Measurements from ENCODE around the gene ABCF2. TPM values are rescaled to one million over a fixed set of nuclear protein-coding genes. Genes with fewer than 3 reads are reported as not detected.

Gene ABCF2
- total RNA-seq, 2 donors from 2014 or later, result 68.4 to 118 TPM

DNA sequence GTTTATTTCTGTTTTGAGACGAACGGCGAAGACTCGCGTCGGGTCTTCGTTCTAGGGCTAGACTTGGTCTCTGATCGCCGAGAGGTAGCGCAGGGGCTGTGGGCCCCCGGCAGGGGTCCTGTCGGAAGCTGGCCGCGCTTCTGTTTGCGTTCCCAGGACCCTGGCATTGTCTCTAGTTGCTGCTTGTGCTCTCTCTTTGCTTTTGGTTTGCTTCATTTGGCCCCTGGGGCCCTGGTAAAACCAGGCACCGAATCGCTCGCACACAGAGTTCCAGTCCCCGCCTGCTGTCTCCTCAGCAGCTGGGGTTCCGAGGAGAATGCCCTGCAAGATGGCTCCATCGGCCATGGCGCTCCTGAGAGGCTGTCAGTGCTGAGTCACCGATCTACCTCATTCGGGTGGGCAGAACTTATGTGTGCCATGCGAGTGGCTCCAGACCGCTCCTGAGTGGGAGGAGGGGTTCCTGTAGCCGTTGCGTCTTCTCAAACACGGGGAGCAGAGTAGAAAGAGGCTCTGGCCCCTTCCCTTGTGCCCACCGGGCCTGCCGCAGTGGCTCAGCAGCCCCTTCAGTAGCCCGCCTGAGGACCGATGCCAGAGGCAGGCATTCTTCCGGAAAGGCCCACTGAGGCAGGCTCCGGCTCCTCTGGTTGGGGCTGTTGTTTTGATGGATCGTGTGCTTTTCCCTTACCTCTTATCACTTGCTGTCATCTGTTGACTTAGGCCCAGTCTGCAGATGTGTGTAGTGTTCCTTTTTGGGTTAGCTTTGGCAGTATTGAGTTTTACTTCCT, 6.1 kb upstream of the ABCF2 start:
- H3K4me3 Mint-ChIP-seq, result peak overlapping the region; percentile 98
- peak; percentile 79 to 83 for ATAC-seq
- H3K36me3 Mint-ChIP-seq, result peaks cover 8% of the 10 kb centered on the region
- no peaks in the 10 kb centered on the region for H3K27me3 Mint-ChIP-seq
- H3K27ac Mint-ChIP-seq, result peak overlapping the region; percentile 95 to 99
- H3K9me3 Mint-ChIP-seq, result no peaks in the 10 kb centered on the region
- peaks cover 33 to 35% of the 10 kb centered on the region in 2 donors for H3K4me1 Mint-ChIP-seq (ENCODE audit: low read depth in 2 of 2)
- DNase-seq (ENCODE audit: low spot score), result peak; percentile 76

- H3K36me3 Mint-ChIP-seq, result peaks cover 8% of the 10 kb centered on the region
- peaks cover 38 to 39% of the 10 kb centered on the region in 2 donors for H3K4me1 Mint-ChIP-seq (ENCODE audit: low read depth in 2 of 2)
- no peaks in the 10 kb centered on the region for H3K27me3 Mint-ChIP-seq
- H3K27ac Mint-ChIP-seq, result peak within 1 kb of the TSS; percentile 95 to 99
- H3K4me3 Mint-ChIP-seq, result peak within 1 kb of the TSS; percentile 98
- H3K9me3 Mint-ChIP-seq, result no peaks in the 10 kb centered on the region
- DNase-seq (ENCODE audit: low spot score) (peak; percentile 97), ATAC-seq (peak; percentile 97 to 98)
These were observed 5.3 kb upstream of the ABCF2 start, which contains the start of gene CHPF2 for GRCh38 chr7:151232091-151232916. TSS of gene CHPF2 (plus strand) at chr7:151232483. CDS start at chr7:151234012, 1,529 bp downstream.

DNA sequence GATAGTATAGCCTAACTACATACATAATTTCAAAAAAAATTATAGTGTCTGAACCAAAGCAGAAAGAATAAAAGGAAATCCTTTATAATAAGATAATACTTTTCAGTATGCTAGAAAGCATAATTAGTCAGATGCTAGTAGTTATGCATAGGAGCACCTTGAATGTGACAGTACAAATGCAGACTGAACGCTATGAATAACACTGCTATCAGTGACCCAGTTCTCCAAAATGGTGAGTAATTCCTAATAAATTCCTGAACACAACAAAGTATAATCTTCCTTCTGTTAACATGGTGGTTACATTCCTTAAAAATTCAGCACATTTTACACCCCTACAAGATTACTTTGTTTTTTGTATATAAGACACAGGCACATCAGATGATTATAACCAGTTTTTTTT, 4.1 kb upstream of the ABCF2 start:
- Mint-ChIP-seq H3K9me3 (no peaks in the 10 kb centered on the region), H3K27me3 (no peaks in the 10 kb centered on the region), H3K36me3 (peaks cover 10% of the 10 kb centered on the region), H3K27ac (peak overlapping the region in 1 of 2 donors; percentile 95), H3K4me1 (ENCODE audit: low read depth in 2 of 2) (peaks cover 43 to 47% of the 10 kb centered on the region in 2 donors), H3K4me3 (peak overlapping the region; percentile 98)
- ATAC-seq, result no peak
- DNase-seq (ENCODE audit: low spot score), result no peak

DNA sequence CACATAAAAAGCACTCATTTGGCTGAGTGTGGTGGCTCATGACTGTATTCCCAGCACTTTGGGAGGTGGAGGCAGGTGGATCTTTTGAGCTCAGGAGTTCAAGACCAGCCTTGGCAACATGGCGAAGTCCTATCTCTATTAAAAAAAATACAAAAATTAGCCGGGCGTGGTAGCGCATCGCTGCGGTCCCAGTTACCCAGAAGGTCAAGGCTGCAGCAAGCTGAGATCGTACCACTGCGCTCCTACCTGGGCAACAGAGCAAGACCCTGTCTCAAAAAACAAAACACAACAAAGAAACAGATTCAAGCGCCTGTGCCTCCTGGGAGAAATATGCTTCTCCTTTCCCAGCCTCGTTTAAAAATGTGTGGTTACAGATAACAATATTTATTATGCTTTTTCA, 2.2 kb upstream of the ABCF2 start:
- no peaks in the 10 kb centered on the region for H3K9me3 Mint-ChIP-seq
- no peak overlapping the region for H3K4me3 Mint-ChIP-seq
- H3K36me3 Mint-ChIP-seq, result peaks cover 23% of the 10 kb centered on the region
- H3K27me3 Mint-ChIP-seq, result no peaks in the 10 kb centered on the region
- peaks cover 56 to 58% of the 10 kb centered on the region in 2 donors for H3K4me1 Mint-ChIP-seq (ENCODE audit: low read depth in 2 of 2)
- peak; percentile 23 for DNase-seq (ENCODE audit: low spot score)
- H3K27ac Mint-ChIP-seq, result no peak overlapping the region
- ATAC-seq, result no peak

DNA sequence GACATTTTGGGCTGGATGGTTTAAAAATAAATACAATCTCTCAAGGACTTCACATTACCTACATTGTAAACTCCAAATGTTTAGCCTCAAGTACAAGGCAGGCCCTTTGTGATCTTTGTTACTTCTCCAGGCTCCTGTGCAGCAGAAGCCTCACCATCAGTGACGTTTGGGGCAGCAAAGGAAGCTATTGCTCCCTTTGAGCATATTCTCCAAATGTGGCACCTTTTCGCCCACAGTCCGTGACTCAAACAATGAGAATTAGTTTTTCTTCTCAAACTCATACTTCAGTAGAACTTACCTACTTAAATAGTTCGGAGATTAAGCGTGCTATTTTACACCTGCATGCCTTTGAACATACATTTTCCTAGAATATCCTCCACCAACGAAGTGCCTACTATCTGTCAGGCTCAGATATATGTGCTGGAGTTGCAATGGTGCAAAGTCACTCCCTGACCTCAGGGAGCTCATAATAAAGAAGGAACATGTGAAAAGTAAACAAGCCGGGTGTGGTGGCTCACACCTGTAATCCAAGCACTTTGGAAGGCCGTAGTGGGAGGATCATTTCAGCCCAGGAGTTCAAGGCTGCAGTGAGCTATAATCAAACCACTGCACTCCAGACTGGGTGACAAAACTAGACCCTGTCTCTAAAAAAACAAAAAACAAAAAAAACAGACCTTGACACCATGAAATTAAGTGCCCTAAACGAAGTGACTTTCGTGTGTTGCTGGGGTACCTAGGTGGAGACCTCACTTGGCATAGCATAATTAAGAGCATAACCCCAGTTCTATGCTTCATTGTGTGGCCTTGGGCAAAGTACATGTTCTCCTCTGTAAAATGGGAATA, 1.2 kb upstream of the ABCF2 start:
- Mint-ChIP-seq H3K4me1 (ENCODE audit: low read depth in 2 of 2) (peaks cover 50 to 51% of the 10 kb centered on the region in 2 donors), H3K27me3 (no peaks in the 10 kb centered on the region), H3K27ac (peak overlapping the region; percentile 93), H3K36me3 (peaks cover 28% of the 10 kb centered on the region), H3K4me3 (peak overlapping the region; percentile 99), H3K9me3 (no peaks in the 10 kb centered on the region)
- ATAC-seq, result no peak
- no peak for DNase-seq (ENCODE audit: low spot score)

- peak in 1 of 2 donors; percentile 0 for ATAC-seq
- H3K36me3 Mint-ChIP-seq, result peaks cover 30% of the 10 kb centered on the region
- DNase-seq (ENCODE audit: low spot score), result no peak
- peaks cover 39 to 41% of the 10 kb centered on the region in 2 donors for H3K4me1 Mint-ChIP-seq (ENCODE audit: low read depth in 2 of 2)
- H3K27ac Mint-ChIP-seq, result peak overlapping the region; percentile 93
- no peaks in the 10 kb centered on the region for H3K27me3 Mint-ChIP-seq
- H3K9me3 Mint-ChIP-seq, result no peaks in the 10 kb centered on the region
- peak overlapping the region; percentile 99 for H3K4me3 Mint-ChIP-seq
These were observed 488 bp downstream of the ABCF2 start for GRCh38 chr7:151226560-151226874.

- no peak for DNase-seq (ENCODE audit: low spot score)
- ATAC-seq, result no peak
These were observed 976 bp downstream of the ABCF2 start for GRCh38 chr7:151225948-151226510.

GRCh38 chr7:151223728-151224127, 3.3 kb downstream of the ABCF2 start:
- DNase-seq (ENCODE audit: low spot score) (no peak), ATAC-seq (no peak)
- no peaks in the 10 kb centered on the region for H3K27me3 Mint-ChIP-seq
- no peaks in the 10 kb centered on the region for H3K9me3 Mint-ChIP-seq
- H3K27ac Mint-ChIP-seq, result no peak overlapping the region
- H3K36me3 Mint-ChIP-seq, result peaks cover 37% of the 10 kb centered on the region
- H3K4me1 Mint-ChIP-seq (ENCODE audit: low read depth in 2 of 2), result peaks cover 38 to 40% of the 10 kb centered on the region in 2 donors
- no peak overlapping the region for H3K4me3 Mint-ChIP-seq

More at GRCh38 chr7:151225948-151226510, 976 bp downstream of the ABCF2 start:
- H3K27ac Mint-ChIP-seq, result peak overlapping the region; percentile 93
- H3K9me3 Mint-ChIP-seq, result no peaks in the 10 kb centered on the region
- no peaks in the 10 kb centered on the region for H3K27me3 Mint-ChIP-seq
- peak overlapping the region; percentile 99 for H3K4me3 Mint-ChIP-seq
- peaks cover 30% of the 10 kb centered on the region for H3K36me3 Mint-ChIP-seq
- H3K4me1 Mint-ChIP-seq (ENCODE audit: low read depth in 2 of 2), result peaks cover 38 to 40% of the 10 kb centered on the region in 2 donors

DNA sequence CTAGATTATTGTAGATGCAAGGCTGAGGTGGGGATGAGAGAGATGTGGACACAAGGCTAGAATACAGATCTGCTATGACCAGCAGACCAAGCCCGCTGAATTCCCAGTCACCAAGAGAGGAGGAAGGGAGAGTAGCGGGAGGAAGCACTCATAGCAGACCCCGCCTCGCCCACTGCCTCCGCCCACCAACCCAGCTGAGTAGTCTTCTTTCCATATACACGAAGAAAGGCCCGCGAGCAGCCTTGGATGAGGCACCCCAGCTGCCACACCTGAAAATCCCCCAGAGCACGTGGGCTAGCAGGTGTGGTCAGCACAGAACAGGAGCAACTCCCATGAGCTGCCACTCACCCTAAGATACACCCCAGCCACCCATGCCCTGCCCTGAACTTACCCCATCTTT, 8.8 kb downstream of the ABCF2 start:
- DNase-seq (ENCODE audit: low spot score) (no peak), ATAC-seq (peak in 1 of 2 donors; percentile 27)
- H3K36me3 Mint-ChIP-seq, result peaks cover 38% of the 10 kb centered on the region
- no peak overlapping the region for H3K27ac Mint-ChIP-seq
- H3K27me3 Mint-ChIP-seq, result no peaks in the 10 kb centered on the region
- no peak overlapping the region for H3K4me3 Mint-ChIP-seq
- H3K4me1 Mint-ChIP-seq (ENCODE audit: low read depth in 2 of 2), result no peaks in the 10 kb centered on the region
- H3K9me3 Mint-ChIP-seq, result no peaks in the 10 kb centered on the region

GRCh38 chr7:151215396-151215795, 11.6 kb downstream of the ABCF2 start:
- peaks cover 33% of the 10 kb centered on the region for H3K36me3 Mint-ChIP-seq
- H3K27me3 Mint-ChIP-seq, result no peaks in the 10 kb centered on the region
- H3K4me3 Mint-ChIP-seq, result no peak overlapping the region
- ATAC-seq, result no peak
- H3K4me1 Mint-ChIP-seq (ENCODE audit: low read depth in 2 of 2), result no peaks in the 10 kb centered on the region
- DNase-seq (ENCODE audit: low spot score), result no peak
- H3K27ac Mint-ChIP-seq, result no peak overlapping the region
- no peaks in the 10 kb centered on the region for H3K9me3 Mint-ChIP-seq

GRCh38 chr7:151213826-151214225, 13.2 kb downstream of the ABCF2 start:
- peaks cover 28% of the 10 kb centered on the region for H3K36me3 Mint-ChIP-seq
- H3K27ac Mint-ChIP-seq, result no peak overlapping the region
- no peaks in the 10 kb centered on the region for H3K9me3 Mint-ChIP-seq
- H3K4me1 Mint-ChIP-seq (ENCODE audit: low read depth in 2 of 2), result no peaks in the 10 kb centered on the region
- DNase-seq (ENCODE audit: low spot score), result no peak
- H3K4me3 Mint-ChIP-seq, result no peak overlapping the region
- no peaks in the 10 kb centered on the region for H3K27me3 Mint-ChIP-seq
- ATAC-seq, result no peak

DNA sequence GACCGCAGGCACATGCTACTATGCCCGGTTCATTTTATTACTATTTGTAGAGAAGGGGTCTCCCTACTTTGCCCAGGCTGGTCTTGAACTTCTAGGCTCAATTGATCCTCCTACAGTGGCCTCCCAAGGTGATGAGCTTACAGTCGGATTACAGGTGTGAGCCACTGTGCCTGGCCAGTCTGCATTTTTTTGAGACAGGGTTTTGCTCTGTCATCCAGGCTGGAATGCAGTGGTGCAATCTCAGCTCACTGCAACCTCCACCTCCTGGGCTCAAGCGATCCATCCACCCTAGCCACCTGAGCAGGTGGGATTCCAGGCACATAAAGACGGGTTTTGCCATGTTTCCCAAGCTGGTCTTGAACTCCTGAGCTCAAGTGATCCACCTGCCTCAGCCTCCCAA, 14.4 kb downstream of the ABCF2 start:
- peaks cover 18% of the 10 kb centered on the region for H3K36me3 Mint-ChIP-seq
- ATAC-seq (no peak), DNase-seq (ENCODE audit: low spot score) (no peak)
- H3K4me1 Mint-ChIP-seq (ENCODE audit: low read depth in 2 of 2), result peaks cover 3 to 6% of the 10 kb centered on the region in 2 donors
- no peak overlapping the region for H3K4me3 Mint-ChIP-seq
- no peak overlapping the region for H3K27ac Mint-ChIP-seq
- H3K27me3 Mint-ChIP-seq, result no peaks in the 10 kb centered on the region
- H3K9me3 Mint-ChIP-seq, result no peaks in the 10 kb centered on the region

GRCh38 chr7:151211155-151211772, 15.7 kb downstream of the ABCF2 start:
- DNase-seq (ENCODE audit: low spot score) (no peak), ATAC-seq (no peak)
- Mint-ChIP-seq H3K27ac (no peak overlapping the region), H3K4me1 (ENCODE audit: low read depth in 2 of 2) (peaks cover 14 to 18% of the 10 kb centered on the region in 2 donors), H3K36me3 (peaks cover 18% of the 10 kb centered on the region), H3K9me3 (no peaks in the 10 kb centered on the region), H3K27me3 (no peaks in the 10 kb centered on the region), H3K4me3 (no peak overlapping the region)

All from natural killer cell treated with Interleukin-12 subunit alpha and Interleukin-12 subunit beta and Interleukin-15 and Interleukin-18, amount 100 ng/mL, for 72 hours (primary cell).